Prostate gland (tissue), 2 donors: ENCODE data around the gene TOMM7. TPM values are rescaled to one million over a fixed set of nuclear protein-coding genes. Genes with fewer than 3 reads are reported as not detected.

ENCODE experiments used
- DNase-seq: peaks from one replicate; pipeline ENCODE4 v3.0.0-alpha.2; 2019; ENCODE audit warnings: low spot score
- H3K27ac ChIP-seq, 2 donors: fragments of 200-600 bp; sonication (generic); 2 replicates each; pipeline ENCODE4 v1.5.1; 2017 to 2019
- H3K27me3 ChIP-seq: fragments of 200-600 bp; sonication (generic); replicated peaks from 2 replicates; pipeline ENCODE4 v1.5.1; 2019; ENCODE audit not compliant: insufficient read depth
- H3K36me3 ChIP-seq, 2 donors: fragments of 200-600 bp; sonication (generic); 1 replicate in 1 of 2; 2 replicates in 1 of 2; pipeline versions ENCODE4 v1.5.1 to v1.8.1; 2017 to 2019
- H3K4me1 ChIP-seq: fragments of 200-600 bp; sonication (generic); replicated peaks from 2 replicates; pipeline ENCODE4 v1.5.1; 2019
- H3K4me3 ChIP-seq, 2 donors: fragments of 200-600 bp; sonication (generic); 2 replicates each; pipeline ENCODE4 v1.5.1; 2017 to 2019
- H3K9me3 ChIP-seq: fragments of 200-600 bp; sonication (generic); 2 replicates; pipeline ENCODE4 v1.5.1; 2017
- CTCF ChIP-seq, 4 experiments: fragments of 200-600 bp in 2 of 4; fragments of 450-650 bp in 2 of 4; sonication (generic) in 2 of 4; IDR thresholded peaks; 1 replicate in 3 of 4; 2 replicates in 1 of 4; pipeline ENCODE4 v1.5.1; 2016 to 2019; ENCODE audit warnings: antibody characterized with exemption in 4 of 4, mild to moderate bottlenecking in 2 of 4, moderate library complexity in 2 of 4
- POLR2A ChIP-seq: fragments of 450-650 bp; IDR thresholded peaks from one replicate; pipeline ENCODE4 v1.6.1; 2016; ENCODE audit warnings: antibody characterized with exemption, mild to moderate bottlenecking
- POLR2AphosphoS5 ChIP-seq: sonication (generic); formaldehyde crosslinking; IDR thresholded peaks from one replicate; pipeline ENCODE4 v1.6.1; 2017; ENCODE audit warnings: antibody characterized with exemption
- WGBS: methylation state at CpG from one replicate; pipeline ENCODE4 v1.1.5; 2018; 5-methylcytosine and 5-hydroxymethylcytosine counted together
- intact Hi-C: fragments of 100-400 bp; cut with DNase I; formaldehyde crosslinking; loops from one replicate; pipeline ENCODE4 v1.14.2; 2022
- small RNA-seq, 2 donors: library from RNA; depleted of rRNA; stranded (forward); fragments of <200 nt; gene quantifications; one replicate each; pipeline ENCODE3, GENCODE V24; 2016
- total RNA-seq, 2 donors: library from RNA; depleted of rRNA; stranded (reverse); fragments of >200 nt; gene quantifications; one replicate each; pipeline ENCODE4 v1.1.0, GENCODE V29; 2016

Gene TOMM7
- total RNA-seq, 2 donors from 2014 or later, result 124 to 190 TPM

- WGBS, result 70% methylated on average over 4 of the region's 4 CpGs
- DNase-seq, result no peak
Observed at GRCh38 chr7:22765609-22766008, 57.0 kb downstream of the TOMM7 start.

More at GRCh38 chr7:22765609-22766008, 57.0 kb downstream of the TOMM7 start:
- Histone ChIP-seq H3K9me3 (no peaks in the 10 kb centered on the region), H3K4me1 (no peaks in the 10 kb centered on the region), H3K4me3 (no peak overlapping the region), H3K27ac (no peak overlapping the region), H3K27me3 (no peaks in the 10 kb centered on the region), H3K36me3 (no peaks in the 10 kb centered on the region)
- intact Hi-C loops, result no loop called here
- TF ChIP-seq CTCF (IDR thresholded peaks at IDR 0.05) (no peak), POLR2AphosphoS5 (no peak), POLR2A (no peak)

Small RNA genes within 50 kb of the gene (small RNA-seq; reads per million reads assigned to genes)
- 1,300 to 1,984 reads per million in 2 donors for gene SNORD93

Other genes starting within 250 kb of the TOMM7 start
- not detected for gene IL6, start 95.6 kb downstream of the TOMM7 start, total RNA-seq
- 10 to 100 TPM; 15.7 to 18.3 TPM for gene HYCC1, start 191.3 kb upstream of the TOMM7 start, total RNA-seq